Colon (tissue), 2 donors: ENCODE measurements around the gene EMID1.

Source experiments
- FAIRE-seq: peaks from 2 replicates; lab custom pipeline; 2012; peaks lifted over from hg19 to GRCh38; lab: Jason Lieb, UNC
- donor health status: control.
- donor health status: control.

Gene EMID1

GRCh38 chr22:29195118-29195963 is 10.4 kb upstream of the EMID1 start:
- no peak for FAIRE-seq

DNA sequence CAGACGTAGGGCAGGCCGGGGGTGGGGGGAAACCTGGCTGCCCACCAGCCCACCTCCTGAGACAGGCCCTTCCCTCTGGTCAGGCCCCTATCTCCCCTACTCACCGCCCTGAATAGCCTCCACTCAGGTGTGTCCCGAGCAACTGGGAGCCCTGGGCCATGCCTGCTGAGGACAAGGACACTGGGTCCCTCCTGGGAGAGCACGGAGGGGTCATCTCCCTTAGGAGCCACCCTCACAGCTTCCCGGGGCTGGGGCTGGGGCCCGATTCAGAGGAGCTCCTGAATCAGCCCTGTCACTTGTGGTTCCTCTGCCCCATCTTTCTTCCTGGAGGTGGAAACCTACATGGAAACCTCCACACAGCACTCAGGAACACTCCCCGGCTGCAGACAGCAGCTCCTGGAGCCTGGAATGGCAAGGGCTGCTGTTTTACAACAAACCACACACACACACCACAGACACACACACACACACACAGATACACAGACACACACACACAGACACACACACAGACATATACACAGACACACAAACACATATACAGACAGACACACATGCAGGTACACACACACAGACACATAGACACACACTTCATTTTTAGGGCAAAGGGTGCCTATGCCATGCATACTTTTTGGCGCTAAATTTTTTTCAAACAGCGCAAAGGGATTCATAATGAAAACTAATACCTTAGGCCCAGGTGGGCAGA is 9.6 kb upstream of the EMID1 start:
- FAIRE-seq: no peak

GRCh38 chr22:29197096-29197495 is 8.6 kb upstream of the EMID1 start:
- FAIRE-seq: no peak

DNA sequence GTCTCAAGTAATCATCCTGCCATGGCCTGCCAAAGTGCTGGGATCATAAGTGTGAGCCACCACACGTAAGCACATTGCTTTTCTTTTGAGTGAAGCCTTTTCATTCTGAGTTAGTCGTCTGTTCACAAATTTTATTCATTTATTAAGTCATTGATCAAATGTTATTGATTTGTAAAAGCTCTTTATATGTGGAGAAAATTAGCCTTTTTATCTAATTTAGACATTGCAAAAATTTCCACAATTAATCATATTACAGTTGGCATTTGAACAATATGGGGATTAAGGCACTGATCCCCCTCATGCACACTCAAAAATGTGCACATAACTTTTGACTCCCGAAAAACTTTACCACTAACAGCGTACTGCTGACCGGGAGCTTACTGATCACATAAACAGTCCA is 7.5 kb upstream of the EMID1 start:
- FAIRE-seq: no peak

DNA sequence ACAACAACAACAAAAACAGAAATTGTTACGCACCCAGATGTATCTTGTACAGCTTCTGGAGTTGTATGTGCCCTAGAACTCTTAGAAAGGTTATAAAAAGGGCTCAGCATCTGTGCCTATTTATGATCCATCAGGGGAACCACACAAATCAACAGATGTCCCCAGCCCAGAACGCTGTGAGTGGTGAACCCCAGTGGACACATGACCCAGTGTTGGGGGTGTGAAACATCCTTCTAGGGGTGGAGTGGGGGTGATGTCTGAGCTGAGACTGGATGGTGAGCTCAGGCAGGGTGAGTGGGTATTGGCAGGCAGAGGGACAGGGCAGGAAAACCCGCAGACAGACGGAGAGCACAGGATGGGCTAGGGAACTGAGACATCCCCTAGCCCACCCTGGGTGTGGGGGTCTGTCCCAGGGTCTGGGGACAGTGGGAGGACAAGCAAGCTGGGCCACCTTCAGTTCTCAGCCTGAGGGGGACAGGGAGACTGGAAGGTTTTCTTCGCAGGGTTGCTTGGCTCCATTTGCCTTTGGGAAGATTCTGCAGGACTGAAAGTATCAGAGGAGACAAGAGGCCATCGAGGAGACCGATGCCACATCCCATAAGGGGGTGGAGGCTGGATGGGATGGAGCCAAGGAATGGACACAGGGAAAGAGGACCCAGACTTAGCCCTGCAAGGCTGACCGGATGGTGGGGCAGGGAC is 5.8 kb upstream of the EMID1 start:
- no peak for FAIRE-seq

- FAIRE-seq: no peak
These were observed 4.8 kb upstream of the EMID1 start for GRCh38 chr22:29200901-29201300.

GRCh38 chr22:29201782-29202181 is 3.9 kb upstream of the EMID1 start:
- no peak for FAIRE-seq

GRCh38 chr22:29202212-29203192 is 3.2 kb upstream of the EMID1 start:
- no peak for FAIRE-seq

- FAIRE-seq: no peak
These were observed 1.9 kb upstream of the EMID1 start for GRCh38 chr22:29203488-29204454.

- no peak for FAIRE-seq
These were observed 1.1 kb upstream of the EMID1 start for GRCh38 chr22:29204455-29205183.

DNA sequence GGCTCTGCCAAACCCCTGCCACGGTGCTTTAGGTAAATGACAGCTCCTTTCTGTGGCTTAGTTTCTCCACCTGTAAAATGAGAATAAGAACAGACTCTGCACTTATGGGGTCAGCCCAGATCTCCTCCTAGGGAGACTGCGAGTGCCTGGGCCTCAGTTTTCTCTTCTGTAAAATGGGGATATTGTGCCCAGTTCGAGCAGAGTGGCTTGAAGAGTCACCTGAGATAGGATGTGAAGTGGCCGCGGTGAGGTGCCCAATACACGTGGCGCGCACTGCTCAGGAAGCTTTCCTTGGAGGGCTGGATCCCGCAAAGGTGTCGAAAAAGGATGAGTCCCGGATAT is 473 bp upstream of the EMID1 start:
- FAIRE-seq: no peak

DNA sequence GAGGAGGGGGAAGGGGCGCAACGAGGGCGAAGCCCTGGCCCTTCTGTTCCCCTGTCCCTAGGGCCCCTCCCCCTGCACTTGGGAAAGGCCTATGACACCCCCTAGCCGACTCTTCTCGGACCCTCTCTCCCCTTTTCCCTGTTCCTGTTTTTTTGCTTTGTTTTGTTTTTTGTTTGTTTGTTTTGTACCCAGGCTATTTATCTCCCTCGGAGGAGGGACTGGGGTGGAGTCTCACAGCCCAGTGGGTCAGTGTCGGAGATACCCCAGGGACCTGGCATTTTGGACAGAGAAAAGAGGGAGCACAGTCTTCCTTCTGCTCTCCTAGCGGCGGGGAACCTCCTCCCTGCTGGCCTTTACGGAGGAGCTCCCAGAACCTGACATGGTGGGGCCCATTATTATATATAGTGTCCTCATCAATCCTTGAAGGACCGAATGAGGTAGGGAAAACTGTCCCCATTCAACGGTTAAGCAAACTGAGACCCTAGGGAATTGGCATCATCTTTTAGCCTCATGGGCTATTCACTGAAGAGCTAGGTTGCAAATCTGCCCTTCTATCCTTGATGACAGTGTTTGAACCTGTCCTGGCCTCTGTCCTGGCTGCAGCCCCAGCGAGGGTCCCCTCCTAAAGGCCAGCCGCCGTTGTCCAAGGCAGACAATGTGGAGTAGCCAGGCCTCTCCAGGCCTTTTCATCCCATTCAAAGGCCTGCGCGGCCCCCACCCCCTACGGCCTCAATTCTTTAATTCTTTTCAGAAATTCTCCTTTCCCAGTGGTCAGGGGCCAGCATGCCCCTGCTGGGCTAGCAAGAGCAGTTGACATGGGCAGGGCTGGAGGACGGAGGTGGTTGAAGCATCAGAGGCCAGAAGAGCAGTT is 911 bp downstream of the EMID1 start:
- FAIRE-seq: no peak

- FAIRE-seq: no peak
These were observed 1.5 kb downstream of the EMID1 start for GRCh38 chr22:29207243-29207550.

GRCh38 chr22:29207562-29208501 is 2.1 kb downstream of the EMID1 start:
- FAIRE-seq: no peak

GRCh38 chr22:29208502-29208862 is 2.8 kb downstream of the EMID1 start:
- no peak for FAIRE-seq

- no peak for FAIRE-seq
These were observed 3.4 kb downstream of the EMID1 start for GRCh38 chr22:29208879-29209623.

DNA sequence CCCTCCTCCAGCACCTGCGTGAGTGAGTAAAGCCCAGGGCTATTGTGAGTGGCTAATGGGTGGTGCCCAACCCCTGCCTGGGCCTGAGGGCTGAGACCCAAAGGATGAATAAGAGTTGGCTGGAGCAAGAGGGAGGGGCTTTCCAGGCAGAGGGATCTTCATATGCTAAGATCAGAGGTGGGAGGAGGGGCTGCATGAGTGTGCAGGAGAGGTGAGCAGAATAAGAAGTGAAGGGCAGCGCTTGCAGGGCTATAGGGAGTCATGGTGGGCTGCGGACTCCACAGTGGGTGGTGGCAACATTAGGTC is 3.9 kb downstream of the EMID1 start:
- FAIRE-seq: no peak

- no peak for FAIRE-seq
These were observed 5.4 kb downstream of the EMID1 start for GRCh38 chr22:29211066-29211465.
